HepG2 (cell line): ENCODE results near the gene TMED6. TPM values are rescaled to one million over a fixed set of nuclear protein-coding genes. Genes with fewer than 3 reads are reported as not detected.

Experiments used
- BORCS8-MEF2B ChIP-seq: sonication (generic); formaldehyde crosslinking; IDR thresholded peaks from 2 replicates; pipeline ENCODE4 v1.8.0; 2022; ENCODE audit warnings: mild to moderate bottlenecking, missing genetic modification reagents
- MAZ ChIP-seq, 2 experiments: sonication (generic) in 1 of 2; formaldehyde crosslinking in 1 of 2; IDR thresholded peaks; 2 replicates each; pipeline versions ENCODE4 v1.5.0 to v1.6.1; 2012 to 2020; ENCODE audit warnings: low read depth in 2 of 2, mild to moderate bottlenecking in 2 of 2, borderline replicate concordance in 1 of 2, improper control_type of control experiment in 1 of 2, low read length in 1 of 2, missing genetic modification reagents in 1 of 2, moderate library complexity in 1 of 2
- MTF2 ChIP-seq: sonication (generic); formaldehyde crosslinking; IDR thresholded peaks from 2 replicates; pipeline ENCODE4 v1.5.0; 2020; ENCODE audit warnings: missing genetic modification reagents, borderline replicate concordance
- NFKB2 ChIP-seq: sonication (generic); formaldehyde crosslinking; IDR thresholded peaks from 2 replicates; pipeline ENCODE4 v1.4.0; 2020; ENCODE audit warnings: missing genetic modification reagents, borderline replicate concordance
- RAD21 ChIP-seq: fragments of 450-650 bp; formaldehyde crosslinking; IDR thresholded peaks from 2 replicates; pipeline ENCODE4 v1.5.0; 2020; ENCODE audit warnings: mild to moderate bottlenecking
- ZBTB7A ChIP-seq: sonication (generic); formaldehyde crosslinking; IDR thresholded peaks from 2 replicates; pipeline ENCODE4 v1.8.0; 2022; ENCODE audit warnings: mild to moderate bottlenecking, missing genetic modification reagents
- ZNF878 ChIP-seq: sonication (generic); formaldehyde crosslinking; IDR thresholded peaks from 2 replicates; pipeline ENCODE4 v1.8.1; 2023; ENCODE audit warnings: mild to moderate bottlenecking, missing genetic modification reagents, moderate library complexity
- polyA plus RNA-seq, 8 experiments: library from polyadenylated mRNA; depleted of rRNA in 3 of 8; stranded (reverse) in 7 of 8; unstranded in 1 of 8; fragments of >200 nt; fragmentation: Illumina TruSeq in 4 of 8; extraction: Trizol in 4 of 8; gene quantifications; 2 replicates each; pipeline versions ENCODE4 v1.2.1 to v1.2.3, GENCODE V29; 2011 to 2016; ENCODE audit warnings: low read depth in 4 of 8, missing spikeins in 1 of 8, mixed read lengths in 1 of 8; ENCODE audit not compliant: insufficient read depth in 1 of 8
- total RNA-seq, 5 experiments: library from RNA; depleted of rRNA; stranded (reverse); fragments of >200 nt; fragmentation: Illumina TruSeq; extraction: Trizol; gene quantifications; 2 replicates each; pipeline ENCODE4 v1.2.3, GENCODE V29; 2016; ENCODE audit warnings: low read depth in 1 of 5
- TF ChIP-seq, protein P1 (sequence below): sonication (generic); formaldehyde crosslinking; IDR thresholded peaks from 2 replicates; pipeline ENCODE4 v1.4.0; 2020; ENCODE audit warnings: mild to moderate bottlenecking, low read depth, missing genetic modification reagents
- TF ChIP-seq, protein P2 (sequence below): sonication (generic); formaldehyde crosslinking; IDR thresholded peaks from 2 replicates; pipeline ENCODE4 v1.5.0; 2020; ENCODE audit warnings: missing genetic modification reagents
- TF ChIP-seq, protein P3 (sequence below): sonication (generic); formaldehyde crosslinking; IDR thresholded peaks from 2 replicates; pipeline ENCODE4 v1.5.0; 2020; ENCODE audit warnings: missing genetic modification reagents, mild to moderate bottlenecking, borderline replicate concordance

TMED6 gene
- total and polyA plus RNA-seq, 2 of the 13 experiments (the other 11 are each of a cell fraction or from before 2014, with no cell fraction given) = 9.8 to 14.4 TPM

DNA sequence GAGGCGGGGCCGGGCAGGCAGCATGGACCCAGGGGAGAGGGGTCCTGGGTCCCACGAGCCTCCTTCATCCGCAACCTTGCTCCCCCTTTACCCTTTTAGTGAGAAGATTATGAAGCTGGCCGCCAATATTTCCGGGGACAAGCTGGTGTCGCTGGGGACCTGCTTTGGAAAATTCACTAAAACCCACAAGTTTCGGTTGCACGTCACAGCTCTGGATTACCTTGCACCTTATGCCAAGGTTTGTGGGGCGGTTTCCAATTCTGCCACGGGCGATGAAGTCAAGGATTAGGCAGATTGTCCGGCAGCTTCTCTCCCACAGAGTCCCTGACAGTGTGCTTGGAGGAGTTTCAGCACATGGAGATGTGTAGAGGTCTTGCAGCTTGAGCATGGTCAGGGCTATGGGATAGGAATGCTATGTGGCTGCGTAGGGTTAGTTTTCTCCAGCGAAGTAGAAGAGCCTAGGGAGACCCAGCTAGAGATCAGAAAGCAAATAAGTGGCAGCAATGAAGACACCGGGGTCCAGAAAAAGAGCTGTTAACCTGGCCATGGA lies 11.4 kb downstream of the TMED6 start (continued):
- TF ChIP-seq, protein P1, sequence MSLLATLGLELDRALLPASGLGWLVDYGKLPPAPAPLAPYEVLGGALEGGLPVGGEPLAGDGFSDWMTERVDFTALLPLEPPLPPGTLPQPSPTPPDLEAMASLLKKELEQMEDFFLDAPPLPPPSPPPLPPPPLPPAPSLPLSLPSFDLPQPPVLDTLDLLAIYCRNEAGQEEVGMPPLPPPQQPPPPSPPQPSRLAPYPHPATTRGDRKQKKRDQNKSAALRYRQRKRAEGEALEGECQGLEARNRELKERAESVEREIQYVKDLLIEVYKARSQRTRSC (CRISPR knock-in tag) = no peak; the same call in 1 of the 2 replicates
- 0 out of 2 replicates have a peak, but pooled peaks have one; percentile 1 for TF ChIP-seq NFKB2 (CRISPR knock-in tag)
- TF ChIP-seq ZBTB7A (CRISPR knock-in tag) = 0 out of 2 replicates have a peak, but pooled peaks have one; percentile 38
- TF ChIP-seq MTF2 (CRISPR knock-in tag) = peak; percentile 51
- no peak for TF ChIP-seq BORCS8-MEF2B (CRISPR knock-in tag)
- TF ChIP-seq, protein P2, sequence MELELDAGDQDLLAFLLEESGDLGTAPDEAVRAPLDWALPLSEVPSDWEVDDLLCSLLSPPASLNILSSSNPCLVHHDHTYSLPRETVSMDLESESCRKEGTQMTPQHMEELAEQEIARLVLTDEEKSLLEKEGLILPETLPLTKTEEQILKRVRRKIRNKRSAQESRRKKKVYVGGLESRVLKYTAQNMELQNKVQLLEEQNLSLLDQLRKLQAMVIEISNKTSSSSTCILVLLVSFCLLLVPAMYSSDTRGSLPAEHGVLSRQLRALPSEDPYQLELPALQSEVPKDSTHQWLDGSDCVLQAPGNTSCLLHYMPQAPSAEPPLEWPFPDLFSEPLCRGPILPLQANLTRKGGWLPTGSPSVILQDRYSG = no peak
- no peak for TF ChIP-seq MAZ (IDR thresholded peaks at IDR 0.05; ENCODE audit: borderline replicate concordance, low read depth, low read length)
- TF ChIP-seq MAZ (CRISPR knock-in tag; IDR thresholded peaks at IDR 0.05; ENCODE audit: low read depth) = 0 out of 2 replicates have a peak, but pooled peaks have one; percentile 0
- TF ChIP-seq, protein P3, sequence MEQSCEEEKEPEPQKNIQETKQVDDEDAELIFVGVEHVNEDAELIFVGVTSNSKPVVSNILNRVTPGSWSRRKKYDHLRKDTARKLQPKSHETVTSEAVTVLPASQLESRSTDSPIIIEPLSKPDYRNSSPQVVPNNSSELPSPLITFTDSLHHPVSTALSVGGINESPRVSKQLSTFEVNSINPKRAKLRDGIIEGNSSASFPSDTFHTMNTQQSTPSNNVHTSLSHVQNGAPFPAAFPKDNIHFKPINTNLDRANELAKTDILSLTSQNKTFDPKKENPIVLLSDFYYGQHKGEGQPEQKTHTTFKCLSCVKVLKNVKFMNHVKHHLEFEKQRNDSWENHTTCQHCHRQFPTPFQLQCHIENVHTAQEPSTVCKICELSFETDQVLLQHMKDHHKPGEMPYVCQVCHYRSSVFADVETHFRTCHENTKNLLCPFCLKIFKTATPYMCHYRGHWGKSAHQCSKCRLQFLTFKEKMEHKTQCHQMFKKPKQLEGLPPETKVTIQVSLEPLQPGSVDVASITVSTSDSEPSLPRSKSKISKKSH = no peak
- TF ChIP-seq ZNF878 (CRISPR knock-in tag) = 0 out of 2 replicates have a peak, but pooled peaks have one; percentile 10
- TF ChIP-seq RAD21 = 0 out of 2 replicates have a peak, but pooled peaks have one; percentile 6
- TF ChIP-seq, all 625 proteins: peak for 16
